D341Med (cell line): ENCODE data around the gene CDC37L1.

Experiments
- DNase-seq: peaks from one replicate; pipeline ENCODE4 v3.0.0; 2012; ENCODE audit warnings: low spot score

The CDC37L1 gene

DNA sequence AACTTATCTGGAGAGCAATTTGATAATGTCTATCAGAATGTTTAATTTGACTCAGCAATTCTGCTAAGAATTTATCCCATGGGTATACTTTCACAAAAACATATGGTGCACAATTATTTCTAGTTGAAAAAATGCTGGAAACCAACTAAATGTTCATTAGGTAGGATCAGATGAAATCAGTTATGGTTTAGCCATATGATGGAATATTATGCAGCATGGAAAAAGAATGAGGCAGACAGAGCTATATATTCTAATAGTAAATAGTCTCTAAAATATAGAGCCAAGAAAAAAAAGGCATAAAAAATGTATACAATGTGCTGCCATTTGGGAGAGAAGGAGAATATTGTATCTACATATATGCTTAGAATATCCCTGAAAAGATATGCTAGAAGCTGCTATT lies 9.5 kb upstream of the CDC37L1 start:
- DNase-seq: no peak

DNA sequence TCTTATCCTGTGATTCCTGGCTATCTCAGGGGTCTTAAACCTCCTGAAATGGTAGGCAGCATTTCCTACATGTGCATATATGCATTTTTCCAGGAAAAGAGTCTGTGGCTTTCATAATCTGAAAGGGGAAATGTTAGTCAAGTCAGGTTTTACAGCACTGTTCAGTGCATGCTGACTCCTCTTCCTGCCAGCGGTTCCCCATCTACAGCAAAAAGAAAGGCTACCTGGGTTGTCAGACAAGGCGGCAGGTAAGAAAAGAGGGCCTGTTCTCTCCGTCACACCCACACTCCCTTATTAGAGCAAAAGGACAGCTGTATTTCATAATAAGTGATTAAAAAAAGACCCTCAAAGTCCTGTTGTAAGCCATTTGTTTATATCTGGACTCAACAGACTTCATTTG lies 8.8 kb upstream of the CDC37L1 start:
- DNase-seq: no peak

DNA sequence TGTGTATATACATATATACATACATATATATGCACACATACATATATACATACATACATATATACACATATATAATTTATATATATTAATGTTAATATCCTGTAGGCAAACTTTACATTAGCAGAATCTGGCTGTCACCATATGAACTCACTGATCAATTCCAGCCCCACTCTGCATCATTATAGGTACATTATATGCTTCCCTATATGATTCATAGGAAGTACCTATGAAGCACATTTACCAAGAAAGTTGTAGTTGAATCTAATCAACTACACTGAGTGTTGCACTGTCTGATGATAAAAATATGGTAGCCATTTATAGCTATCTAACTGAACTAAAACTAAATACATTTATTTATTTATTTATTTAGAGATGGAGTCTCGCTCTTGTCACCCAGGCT lies 7.6 kb upstream of the CDC37L1 start:
- no peak for DNase-seq

DNA sequence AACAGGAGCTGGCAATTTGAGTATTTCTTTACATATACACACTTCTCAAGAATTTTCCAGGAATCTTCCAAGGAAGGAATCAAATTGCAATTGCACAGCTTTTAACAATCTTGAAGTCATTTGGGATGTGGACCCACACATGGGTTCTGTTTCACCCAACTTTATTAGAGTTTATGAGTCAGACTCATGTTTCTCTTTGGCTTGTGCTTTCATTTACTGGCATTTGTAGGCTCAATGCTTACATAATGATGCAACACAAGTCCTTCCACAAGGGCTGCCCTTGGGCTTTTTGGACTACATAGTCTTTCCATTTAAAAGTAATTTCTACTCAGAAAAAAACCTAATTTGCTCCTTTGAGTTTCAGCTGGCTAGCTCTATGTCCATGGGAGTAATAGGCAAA lies 4.6 kb upstream of the CDC37L1 start:
- DNase-seq: no peak

DNA sequence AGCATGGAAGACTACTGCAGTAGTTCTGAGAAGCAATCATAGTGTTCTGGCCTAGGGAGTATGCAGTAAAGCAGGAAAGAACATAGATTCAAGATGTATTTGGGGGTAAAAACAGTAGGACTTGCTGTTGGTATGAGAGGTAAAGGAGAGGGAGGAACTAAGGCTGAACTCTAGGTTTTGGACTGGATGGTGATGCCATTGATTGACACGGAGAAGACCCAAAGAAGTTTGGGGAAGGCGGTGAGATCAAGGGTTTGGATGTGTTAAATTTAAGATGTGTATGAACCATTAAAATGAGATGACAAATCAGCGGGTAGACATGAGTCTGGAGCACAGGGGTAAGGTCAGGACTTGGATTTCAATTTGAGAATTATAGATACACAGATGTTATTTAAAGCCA lies 2.0 kb upstream of the CDC37L1 start:
- DNase-seq: no peak

DNA sequence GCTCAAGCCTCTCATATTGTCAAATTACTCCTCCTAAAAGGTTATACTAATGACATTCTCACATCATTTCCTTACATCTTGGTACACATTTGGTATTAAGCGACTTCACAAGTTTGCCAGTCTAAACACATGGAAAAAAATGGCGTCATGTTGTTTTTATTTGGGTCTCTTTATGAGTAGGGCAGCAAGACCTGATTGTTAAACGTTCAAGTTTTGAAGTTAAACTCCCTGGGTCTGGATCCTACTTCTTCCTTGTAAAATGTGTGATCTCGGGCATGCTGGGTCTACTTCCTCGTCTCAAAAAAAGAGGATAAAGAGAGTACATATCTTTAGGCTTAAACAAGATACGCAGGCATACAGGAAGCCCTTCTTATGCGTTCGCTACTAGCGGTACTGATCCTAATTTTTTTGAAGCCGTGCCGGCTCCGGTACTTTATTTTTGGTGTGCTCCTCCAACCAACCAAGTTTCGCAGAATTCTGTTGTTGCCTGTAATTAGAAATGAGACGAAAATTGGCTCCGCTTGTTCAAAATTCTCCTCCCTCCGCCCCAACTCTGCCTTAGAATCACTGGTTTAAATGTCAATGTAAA lies 596 bp upstream of the CDC37L1 start:
- peak; percentile 18 for DNase-seq

DNA sequence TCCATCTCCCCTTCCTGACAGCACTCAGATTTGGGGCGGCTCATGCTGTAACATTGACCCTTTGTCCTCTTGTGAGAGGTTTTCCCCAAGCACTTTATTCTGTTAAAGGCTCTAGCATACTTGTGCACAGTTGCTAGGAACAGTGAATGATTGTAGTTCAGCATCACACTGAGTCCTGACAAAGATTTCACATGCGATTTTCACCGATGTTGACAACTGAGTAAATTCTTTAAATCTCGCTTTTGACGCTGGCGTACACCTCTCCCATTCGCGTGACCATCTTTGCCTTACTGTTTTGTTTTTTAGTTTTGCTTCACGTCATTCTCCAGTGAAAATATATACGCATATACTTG lies 780 bp downstream of the CDC37L1 start:
- no peak for DNase-seq

DNA sequence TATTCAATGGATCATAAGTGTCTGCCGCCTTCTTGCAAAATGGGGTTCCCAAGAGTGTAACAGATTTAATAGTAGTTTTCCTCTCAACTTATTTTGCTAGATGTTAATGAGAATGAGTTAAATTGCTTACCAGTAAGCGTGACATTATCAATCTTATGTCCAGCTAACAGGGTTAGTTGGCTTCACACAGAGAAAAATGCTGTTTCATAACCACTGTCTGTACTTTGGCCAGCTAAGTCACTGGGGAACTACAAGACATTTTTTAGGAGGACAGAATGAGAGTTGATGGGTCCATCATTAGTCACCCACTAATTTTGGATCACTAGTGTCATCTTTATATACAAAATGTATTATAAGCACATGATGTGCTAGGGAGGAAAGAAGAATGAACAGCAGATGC lies 1.4 kb downstream of the CDC37L1 start:
- no peak for DNase-seq

DNA sequence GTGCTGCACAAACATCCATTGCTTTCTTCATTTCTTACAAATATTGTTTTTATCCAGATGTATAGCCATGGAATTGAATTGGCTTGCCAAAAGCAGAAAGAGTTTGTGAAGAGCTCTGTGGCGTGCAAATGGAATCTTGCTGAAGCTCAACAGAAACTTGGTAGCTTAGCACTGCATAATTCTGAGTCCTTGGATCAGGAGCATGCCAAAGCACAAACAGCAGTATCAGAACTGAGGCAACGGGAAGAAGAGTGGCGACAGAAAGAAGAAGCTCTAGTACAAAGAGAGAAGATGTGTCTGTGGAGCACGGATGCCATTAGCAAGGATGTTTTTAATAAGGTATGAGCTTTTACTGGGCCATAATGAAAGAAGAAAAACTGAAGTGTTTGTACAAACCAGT lies 5.5 kb downstream of the CDC37L1 start:
- no peak for DNase-seq

DNA sequence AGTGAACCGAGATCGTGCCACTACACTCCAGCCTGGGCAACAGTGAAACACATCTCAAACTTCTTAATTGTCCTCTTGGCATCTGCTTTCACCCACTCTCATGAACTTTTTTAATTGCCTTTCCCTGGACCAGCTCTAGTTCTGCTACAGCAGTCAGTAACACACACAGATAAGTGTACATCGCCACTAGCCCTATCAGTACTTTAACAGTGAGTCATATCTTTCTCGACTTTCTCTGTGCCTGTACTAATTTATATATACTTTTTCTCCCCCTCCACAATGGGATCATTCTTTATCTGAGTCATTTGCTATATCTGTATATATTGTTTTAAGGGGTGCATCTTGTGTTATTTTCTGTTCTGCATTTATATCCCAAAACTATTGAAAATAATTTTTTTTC lies 6.7 kb downstream of the CDC37L1 start:
- DNase-seq: no peak

DNA sequence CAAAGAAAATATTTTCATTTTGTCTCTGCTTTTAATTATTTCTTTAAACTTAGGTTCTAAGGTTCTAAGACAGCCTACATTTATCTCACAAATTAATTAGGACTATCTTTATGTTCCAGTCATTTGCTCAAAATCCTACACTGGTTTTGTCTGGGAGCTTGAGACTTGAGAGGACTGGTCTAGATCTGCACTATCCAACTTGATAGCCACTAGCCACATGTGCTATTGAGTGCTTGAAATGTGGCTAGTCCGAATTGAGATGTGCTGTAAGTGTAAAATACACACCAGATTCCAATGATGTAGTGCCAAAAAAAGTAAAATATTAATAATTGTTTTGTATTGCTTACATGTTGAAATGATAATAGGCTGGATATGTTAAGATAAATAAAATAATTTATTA lies 7.2 kb downstream of the CDC37L1 start:
- DNase-seq: no peak

DNA sequence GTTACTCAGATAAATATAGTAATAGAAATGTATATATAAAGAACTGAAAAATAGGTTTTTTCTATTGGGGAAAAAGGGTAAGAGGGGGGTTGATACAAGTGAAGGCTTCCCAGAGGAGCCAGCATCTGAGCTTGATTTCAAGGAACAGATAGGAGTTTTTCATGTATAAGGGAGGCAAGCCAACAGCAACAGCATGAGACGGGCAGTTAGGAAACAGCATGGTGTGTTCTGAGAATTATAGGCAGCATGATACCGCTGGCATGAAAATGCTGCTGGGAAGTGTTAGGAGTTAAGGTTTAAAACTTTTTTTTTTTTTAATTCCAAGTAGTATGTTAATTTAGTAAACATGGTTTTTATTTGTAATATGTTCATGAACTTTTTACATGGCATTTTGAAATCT lies 9.7 kb downstream of the CDC37L1 start:
- DNase-seq: no peak

DNA sequence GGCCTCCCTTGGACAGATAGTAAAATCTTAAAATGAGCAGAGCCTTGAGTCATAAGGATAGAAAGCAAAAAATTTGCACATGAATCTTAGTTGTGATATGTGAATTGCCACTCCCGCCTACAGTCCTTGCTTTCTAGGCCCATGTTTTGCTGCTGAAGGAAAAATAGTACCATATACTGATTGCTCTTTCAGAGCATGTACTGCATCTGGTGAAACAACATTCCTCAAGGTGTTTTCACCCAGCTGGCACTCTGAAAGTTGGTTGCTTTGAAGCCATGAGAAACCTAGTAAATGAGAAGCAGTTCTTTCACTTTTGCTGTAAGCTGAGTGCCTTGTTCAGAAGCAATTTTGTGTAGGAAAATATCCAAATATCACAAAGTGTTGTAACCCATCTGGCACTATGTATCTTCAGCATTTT lies 10.3 kb downstream of the CDC37L1 start:
- no peak for DNase-seq

DNA sequence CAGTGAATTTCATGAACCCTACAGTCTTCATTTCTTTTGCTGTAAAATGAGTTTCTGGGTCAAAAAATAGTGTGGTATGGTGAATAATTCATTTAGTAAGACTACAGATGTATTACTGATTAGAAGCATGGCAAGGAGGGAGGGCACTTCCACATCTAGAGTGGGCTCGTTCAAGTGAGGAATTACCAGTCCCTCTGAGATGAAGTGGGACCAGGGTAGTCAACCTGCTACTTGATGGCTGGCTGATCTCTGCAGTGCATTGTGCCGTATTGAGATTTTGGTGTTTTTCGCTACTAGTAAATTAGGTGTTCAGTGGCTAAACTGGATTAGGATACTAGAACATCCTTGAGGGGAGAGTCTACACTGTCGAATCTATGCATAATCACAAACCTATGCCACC lies 10.8 kb downstream of the CDC37L1 start:
- DNase-seq: no peak

DNA sequence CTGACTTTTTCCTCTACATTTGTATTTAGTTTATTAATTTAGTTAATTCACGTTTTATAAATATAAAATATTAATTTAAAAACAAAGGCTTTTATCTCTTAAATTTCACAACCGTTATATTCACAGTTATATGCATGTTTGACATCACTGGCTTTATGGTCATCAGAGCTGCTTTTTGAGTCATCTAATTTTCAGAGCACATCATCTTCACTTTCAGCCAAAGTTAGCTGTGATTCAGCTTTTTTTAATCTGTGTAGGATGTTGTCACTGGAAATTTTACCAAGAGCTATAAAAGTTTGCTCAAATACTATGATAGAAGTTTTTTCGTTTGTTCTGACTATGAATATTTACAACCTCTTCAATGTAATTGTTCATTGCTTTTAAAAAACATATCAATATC lies 12.4 kb downstream of the CDC37L1 start:
- DNase-seq: no peak

DNA sequence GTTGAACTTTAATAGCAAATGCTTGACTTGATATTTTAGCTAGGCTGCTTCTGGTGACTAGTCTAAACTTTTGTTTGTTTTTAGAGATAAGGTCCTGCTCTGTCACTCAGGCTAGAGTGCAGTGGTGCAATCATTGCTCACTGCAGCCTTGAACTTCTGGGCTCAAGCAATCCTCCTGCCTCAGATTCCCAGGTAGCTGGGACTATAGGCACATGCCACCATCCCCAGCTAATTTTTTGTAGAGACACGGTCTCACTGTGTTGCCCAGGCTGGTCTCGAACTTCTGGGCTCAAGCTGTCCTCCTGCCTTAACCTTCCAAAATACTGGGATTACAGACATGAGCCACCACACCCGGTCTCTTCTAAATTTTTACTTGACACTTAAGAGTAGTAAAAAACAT lies 20.7 kb downstream of the CDC37L1 start:
- no peak for DNase-seq

DNA sequence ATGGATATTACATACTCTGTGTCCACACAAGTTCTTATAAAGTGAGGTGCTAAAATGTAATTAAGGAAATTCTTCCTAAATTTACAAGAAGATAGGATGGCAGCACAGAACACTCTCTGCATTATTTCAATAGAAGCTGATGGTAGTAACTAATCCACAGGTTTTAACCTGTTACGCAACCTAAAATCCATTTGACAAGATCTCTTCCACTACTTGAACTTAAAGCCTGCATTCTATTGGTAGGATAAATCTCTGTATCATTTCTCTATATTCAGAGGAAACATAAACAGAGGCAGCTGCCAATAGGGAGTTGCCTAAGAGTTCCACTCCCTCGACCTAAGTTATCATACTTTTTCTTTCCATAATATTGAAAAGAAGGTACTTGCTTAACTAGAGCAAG lies 21.6 kb downstream of the CDC37L1 start:
- DNase-seq: no peak

DNA sequence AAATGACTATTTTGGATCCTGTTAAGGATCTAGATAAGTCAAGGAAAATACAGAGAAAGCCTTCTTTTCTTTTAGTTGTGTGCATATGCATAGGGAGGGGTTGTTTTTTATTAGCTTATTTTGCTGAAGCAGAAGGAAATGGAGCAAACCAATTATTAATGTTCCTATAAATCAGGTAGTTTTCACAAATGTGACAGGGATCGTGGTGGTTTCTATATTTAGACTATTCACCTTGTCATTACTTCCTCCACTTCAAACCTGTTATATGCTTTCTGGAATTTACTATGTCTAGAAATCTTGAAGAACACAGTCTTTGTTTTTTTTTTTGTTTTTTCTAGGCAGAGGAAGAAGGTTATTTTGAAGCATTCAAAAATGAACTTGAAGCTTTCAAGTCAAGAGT lies 22.2 kb downstream of the CDC37L1 start:
- no peak for DNase-seq

DNA sequence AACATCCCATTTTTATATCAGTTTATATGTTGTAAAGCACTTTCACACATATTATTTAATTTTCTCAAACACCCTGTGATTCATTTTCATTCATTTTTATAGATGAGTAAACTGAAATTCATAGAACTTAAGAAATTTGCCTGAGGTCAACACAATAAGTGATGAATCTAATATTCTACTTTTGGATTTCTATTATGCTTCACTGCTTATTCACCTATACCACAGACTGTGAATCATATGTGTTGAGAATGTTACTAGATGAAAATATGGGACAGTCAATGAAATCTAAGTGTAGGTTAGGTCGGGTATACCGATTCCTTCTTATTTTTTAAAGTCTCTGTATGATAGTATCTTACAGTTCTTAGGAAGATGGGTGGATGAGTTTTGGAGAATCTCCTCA lies 24.8 kb downstream of the CDC37L1 start:
- no peak for DNase-seq

DNA sequence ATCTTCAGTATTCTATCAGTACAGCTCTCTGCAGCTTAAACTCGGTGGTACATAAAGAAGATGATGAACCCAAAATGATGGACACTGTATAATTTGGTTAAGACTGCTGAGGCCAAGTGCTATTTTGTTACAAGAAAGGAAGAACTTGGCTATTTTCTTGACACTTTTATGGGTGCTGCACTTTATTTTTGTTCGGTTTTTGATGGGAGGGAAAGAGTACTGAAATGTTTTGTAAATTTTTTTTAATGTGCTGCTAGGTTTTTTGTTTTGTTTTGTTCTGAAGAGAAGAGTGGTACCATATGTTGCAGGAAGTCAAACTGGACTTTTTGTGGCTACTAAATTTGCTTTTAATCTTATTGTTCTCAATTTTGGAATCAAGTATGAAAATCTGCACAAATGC lies 26.7 kb downstream of the CDC37L1 start:
- no peak for DNase-seq

DNA sequence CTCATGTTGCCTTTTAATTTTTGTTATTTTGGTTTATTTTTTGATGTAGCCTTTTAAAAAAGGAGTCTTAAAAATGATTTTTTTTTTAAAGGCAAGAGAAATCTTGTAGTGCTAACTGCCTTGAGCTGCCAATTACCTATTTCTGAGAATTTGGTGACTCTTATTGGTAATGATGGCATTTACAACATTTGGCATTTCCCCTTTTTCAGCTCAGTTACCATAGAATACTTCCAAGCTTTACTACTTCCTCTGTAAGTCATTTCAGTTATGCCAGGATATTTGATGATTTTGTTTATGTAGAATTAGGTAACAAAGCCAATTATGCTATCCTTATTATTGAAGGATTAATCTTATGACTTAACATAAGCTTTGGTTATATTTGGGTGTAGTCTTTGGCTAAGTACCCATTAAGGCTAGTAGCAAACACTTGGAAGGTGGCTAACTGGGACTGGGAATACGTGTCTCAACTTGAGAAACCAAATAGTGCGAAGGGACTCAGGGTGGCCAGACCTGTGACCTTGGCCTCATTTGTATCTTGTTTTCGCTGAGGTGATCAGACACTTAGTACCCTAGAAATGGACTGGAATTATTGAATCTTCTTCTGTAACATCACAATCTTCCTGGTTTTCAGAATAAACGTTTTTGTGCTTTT lies 27.7 kb downstream of the CDC37L1 start:
- peak; percentile 20 for DNase-seq

DNA sequence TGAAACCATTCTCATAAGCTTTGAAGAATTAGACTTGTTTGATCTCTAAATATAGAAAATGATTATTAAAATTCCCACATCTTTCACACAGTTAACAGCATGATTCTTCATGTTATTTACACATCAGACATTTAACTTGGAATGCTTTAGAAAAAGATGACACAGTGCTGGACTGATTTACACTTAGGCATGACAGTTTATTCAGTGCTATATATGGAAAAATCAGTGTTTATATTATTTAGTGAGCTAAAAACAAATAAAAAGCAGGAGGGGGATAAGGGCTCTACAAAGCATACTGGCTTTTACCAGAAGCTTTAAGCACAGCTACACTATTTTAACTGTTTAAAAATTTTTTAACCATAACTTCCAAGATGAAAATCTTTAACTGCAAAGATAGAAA lies 30.0 kb downstream of the CDC37L1 start:
- no peak for DNase-seq

DNA sequence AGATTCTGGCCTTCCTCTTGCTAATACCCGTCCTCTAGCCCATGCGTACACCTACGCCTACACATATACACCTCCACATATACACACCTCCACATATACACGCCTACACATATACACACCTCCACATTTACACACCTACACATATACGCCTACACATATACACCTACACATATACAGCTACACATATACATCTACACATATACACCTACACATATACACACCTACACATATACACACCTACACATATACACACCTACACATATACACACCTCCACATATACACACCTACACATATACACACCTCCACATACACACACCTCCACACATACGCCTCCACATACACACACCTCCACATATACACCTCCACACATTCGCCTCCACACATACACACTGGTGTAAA lies 34.5 kb downstream of the CDC37L1 start:
- DNase-seq: no peak

DNA sequence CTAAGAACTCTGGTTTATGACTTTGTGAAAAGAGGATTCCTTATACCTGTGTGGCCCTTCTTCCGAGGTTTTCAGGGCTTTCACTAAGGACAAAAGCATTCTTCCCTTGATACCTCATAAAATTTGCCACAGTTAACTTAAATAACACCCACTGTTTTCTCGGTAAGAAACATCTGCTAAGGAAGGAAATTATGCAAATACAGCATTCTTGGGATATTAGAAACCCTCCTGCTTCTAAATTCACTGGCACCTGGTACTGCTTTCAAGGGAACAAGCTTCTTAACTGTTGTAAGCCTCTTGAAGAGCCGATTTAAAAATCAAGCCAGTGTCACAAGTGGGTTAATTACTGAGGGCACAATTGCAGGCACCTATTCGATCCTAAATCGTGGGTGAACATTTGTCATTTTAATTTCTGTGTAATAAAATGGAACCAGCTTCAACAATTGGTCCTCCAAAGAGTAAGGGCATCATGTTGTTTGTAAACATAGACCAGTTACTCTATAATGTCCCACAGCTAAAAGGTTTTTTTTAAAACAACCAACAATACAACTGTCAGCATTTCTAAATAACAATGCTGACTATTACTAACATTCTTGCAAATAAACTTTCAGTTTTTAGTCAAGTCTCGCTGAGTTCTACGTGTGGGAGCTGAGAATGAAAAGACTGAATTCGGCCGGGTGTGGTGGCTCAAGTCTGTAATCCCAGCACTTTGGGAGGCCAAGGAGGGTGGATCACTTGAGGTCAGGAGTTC lies 35.1 kb downstream of the CDC37L1 start:
- peak; percentile 53 for DNase-seq
